Measurements from ENCODE around the gene HCAR2.

DNA sequence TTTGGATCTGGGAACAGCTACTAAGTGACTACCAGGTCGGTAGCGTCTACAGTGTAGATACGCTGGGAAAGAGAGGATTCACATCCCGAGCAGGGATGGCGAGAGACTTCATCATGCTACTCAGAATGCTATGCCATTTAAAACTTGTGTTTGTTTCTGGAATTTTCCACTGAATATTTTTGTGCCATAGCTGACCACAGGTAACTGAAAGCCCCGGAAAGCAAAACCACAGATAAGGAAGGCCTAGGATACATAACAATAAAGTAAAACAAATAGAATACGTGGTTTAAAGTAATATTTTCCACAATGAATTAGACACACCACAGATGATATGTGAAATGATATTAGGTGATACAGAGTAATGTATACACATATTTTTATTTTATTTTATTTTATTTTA, 35.4 kb upstream of the HCAR2 start:
- TF ChIP-seq, protein P1, sequence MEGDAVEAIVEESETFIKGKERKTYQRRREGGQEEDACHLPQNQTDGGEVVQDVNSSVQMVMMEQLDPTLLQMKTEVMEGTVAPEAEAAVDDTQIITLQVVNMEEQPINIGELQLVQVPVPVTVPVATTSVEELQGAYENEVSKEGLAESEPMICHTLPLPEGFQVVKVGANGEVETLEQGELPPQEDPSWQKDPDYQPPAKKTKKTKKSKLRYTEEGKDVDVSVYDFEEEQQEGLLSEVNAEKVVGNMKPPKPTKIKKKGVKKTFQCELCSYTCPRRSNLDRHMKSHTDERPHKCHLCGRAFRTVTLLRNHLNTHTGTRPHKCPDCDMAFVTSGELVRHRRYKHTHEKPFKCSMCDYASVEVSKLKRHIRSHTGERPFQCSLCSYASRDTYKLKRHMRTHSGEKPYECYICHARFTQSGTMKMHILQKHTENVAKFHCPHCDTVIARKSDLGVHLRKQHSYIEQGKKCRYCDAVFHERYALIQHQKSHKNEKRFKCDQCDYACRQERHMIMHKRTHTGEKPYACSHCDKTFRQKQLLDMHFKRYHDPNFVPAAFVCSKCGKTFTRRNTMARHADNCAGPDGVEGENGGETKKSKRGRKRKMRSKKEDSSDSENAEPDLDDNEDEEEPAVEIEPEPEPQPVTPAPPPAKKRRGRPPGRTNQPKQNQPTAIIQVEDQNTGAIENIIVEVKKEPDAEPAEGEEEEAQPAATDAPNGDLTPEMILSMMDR (IDR thresholded peaks at IDR 0.05): no peak
- TF ChIP-seq POLR2A (IDR thresholded peaks at IDR 0.05) (no peak), EP300 (IDR thresholded peaks at IDR 0.05) (no peak)
